Activated T-helper 1 cell treated with anti-CD3 and anti-CD28 coated beads, Interleukin-2, amount 50 U/mL, for 16 hours (primary cell): Measurements from ENCODE around the gene GAB1.

Experiments
- DNase-seq, 2 donors: peaks; one replicate each; pipeline ENCODE4 v3.0.0-alpha.2; 2020; ENCODE audit warnings: low read depth in 1 of 2, low spot score in 1 of 2

GAB1 gene

DNA sequence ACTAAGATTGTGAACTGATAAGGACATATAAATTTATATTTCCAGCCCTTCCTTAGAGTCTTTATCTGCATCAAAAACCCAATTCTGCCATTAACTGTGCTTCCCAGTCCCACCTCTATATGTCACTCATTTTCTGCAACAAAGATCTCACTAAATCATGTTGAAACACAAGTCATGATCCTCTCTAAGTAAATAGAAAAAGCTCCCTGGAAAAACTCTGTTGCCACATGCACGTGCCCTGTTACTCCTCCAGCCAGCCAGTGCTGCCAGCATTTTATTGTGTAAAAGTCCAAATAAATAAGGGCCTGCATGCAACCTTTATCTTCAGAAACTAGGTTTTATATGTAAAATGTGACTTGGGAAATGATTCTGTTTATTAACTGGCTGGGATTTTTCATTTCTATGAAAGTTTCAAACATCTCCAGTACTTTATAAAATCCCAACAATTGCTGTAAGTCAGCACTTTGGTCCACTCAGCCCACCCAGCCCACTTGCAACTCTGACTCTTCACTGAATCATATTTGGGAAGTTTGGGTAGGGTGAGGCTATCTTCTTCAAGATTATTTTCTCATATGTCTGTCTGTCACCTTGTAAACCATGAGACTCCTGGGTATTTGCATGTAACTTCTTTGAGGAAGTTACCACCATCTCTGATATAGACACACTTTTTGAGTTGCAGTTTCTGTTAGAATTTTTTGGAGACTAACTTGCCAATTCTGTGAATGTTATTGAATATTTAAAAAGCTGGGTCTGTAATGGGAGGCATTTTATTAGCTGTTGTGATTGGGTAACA, 136.9 kb downstream of the GAB1 start:
- DNase-seq, result no peak

DNA sequence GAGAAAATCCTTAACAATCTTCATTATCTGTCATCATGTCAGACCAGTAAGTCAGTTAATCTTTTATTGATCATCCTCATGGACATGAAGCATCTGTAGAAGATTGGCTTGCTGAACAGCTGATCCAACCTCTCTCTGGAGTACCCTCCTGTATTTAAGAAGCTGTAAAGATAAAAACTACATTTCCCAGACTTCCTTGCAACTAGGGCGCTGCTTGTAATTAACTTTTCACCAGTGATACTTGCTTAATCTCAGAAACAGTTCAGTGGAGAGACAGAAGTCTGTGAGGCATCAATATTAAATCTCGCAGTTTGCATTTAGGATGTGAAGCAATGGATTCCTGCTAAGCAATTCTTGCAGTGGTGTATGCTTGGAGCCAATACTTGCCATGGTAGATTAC, 140.8 kb downstream of the GAB1 start:
- no peak for DNase-seq

DNA sequence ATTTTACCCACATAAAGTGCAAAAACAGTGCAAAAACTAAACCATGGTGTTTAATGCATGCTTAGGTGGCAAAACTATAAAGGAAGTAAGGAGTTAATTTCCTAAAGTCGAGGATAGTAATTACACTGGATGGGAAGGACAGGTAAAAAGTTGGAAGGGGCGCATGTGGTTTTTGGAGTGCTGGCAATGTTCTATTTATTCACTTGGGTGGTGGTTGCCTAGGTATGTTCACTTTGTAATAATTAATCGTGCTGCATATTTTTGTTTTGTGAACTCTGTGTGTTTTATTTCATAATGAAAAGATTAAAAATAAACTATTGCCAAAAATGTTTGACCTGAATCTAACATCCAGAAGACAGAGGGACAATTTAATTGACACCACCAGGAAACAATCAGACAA, 144.7 kb downstream of the GAB1 start:
- DNase-seq, result no peak

DNA sequence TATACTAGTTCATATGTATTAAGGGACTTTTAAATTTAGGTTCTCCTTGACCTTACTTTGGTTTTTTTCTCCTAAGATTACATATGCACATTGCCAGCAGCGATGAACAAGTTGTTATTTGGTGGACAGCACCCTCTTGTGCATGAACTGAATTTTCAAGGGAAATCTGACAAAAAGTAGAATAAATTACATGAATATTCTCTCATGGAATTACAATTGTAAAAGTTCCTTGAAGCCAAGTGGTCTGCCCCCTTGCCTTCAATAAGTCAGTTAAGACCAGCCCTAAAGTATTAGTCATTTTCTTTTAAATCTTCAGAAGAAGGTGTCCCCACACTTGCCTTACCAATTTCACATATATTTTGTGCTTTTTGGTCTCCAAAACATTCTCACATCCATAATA, 146.2 kb downstream of the GAB1 start:
- DNase-seq, result no peak

DNA sequence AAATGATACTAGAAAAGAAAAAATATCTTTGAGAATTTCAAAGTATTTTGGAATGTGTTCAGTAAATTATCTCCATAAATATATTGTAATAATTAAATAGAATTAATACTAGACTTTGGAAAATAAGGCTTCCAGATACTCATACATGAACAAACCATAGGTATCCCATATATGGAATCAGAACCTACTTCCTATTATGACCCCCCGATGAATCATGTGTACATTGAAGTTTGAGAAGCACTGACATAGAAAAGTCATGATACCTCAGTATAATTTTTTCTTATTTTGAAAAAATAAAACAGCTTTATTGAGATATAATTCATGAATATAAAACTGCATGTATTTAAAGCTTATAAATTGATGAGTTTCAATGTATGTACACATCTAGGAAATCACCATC, 149.6 kb downstream of the GAB1 start:
- DNase-seq, result no peak

DNA sequence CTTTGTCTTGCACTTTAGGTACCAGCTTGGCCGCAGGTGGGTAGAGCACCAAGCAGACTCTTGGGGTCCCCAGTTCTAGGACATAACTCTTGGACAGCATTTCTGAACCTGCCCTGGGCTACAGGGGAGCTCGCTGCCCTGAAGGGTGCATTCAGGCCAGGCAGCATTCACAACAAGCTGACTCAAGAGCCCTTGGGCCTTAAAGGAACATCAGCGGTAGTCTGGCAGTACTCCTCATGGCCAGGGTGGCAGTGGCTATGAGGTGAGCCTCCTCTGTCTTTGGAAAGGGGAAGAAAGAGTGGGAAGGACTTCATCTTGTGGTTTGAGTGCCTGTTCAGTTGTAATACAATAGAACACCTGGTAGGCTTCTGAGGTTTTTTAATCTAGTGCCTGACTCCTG, 152.0 kb downstream of the GAB1 start:
- no peak for DNase-seq

DNA sequence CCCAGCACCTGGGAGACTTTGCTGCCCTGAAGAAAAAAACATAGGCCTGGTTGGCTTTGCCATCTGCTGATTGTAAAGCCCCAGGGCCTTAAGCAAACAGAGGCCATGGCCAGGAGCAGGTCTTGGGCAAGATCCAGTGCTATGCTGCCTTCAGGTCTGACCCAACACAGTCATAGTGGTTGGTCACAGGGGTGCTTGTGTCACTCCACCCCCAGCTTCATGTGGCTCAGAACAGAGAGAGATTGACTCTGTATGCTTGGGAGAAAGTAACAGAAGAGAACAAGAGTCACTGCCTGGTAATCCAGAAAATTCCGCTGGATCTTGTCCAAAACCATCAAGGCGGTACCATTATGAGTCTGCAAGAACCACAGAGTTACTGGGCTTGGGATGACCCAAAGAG, 152.4 kb downstream of the GAB1 start:
- DNase-seq, result no peak

DNA sequence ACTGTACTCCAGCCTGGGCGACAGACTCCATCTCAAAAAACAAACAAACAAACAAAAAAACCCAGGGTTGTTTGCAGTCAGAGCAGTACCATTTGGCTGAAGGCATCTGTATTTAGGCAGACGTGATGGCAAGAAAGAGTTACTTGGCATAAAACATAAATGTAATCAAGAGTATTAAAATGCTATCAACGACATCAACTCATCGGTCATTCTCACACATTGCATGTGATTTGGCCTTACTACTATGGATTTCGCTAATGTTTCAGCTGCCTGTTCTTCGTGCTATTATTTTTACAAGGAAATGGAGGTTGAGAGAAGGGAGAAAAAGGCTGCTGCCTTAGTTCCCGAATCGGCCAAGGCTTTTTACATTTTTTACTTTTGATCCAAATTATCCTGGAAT, 161.3 kb downstream of the GAB1 start:
- no peak for DNase-seq

DNA sequence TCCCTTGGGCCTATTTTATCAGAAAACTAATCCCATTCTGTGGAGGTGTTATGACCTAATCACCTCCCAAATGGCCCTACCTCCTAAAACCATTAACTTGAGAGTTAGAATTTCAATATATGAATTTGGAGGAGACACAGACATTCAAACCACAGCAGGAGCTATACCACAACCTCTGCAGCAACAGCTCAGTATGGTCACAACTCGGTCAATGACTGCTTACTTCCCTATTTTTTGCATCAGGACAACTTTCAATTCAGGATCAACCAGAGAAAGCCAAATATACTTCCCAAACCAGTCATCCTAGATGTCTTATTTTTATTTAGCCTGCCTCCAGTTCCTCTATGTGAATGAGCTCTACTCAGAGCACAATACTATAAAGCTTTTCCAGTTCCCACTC, 165.6 kb downstream of the GAB1 start:
- DNase-seq, result no peak

DNA sequence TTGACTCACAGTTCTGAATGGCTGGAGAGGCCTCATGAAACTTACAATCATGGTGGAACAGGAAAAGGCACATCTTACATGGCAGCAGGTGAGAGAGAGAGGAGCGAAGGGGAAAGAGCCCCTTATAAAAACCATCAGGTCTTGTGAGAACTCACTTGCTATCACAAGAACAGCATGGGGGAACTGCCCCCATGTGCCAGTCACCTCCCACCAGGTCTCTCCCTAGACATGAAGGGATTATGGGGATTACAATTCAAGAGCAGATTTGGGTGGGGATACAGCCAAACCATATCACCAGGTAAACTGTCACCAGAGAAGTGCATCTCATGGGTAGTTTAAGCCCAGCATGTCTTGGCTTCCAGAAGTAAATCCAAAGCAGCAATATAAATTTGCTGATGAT, 169.4 kb downstream of the GAB1 start:
- no peak for DNase-seq

DNA sequence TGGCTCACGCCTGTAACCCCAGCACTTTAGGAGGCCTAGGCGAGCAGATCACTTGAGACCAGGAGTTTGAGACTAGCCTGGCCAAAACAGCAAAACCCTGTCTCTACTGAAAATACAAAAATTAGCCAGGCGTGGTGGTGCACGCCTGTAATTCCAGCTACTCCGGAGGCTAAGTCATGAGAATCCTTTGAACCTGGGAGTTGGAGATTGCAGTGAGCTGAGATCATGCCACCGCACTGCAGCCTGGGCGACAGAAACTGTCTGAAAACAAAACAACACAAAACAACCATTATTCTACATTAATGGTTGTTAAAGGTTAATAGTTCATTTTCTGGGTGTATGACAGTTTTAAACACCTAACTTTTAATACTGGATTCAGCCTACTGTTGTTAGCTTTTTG, 175.2 kb downstream of the GAB1 start:
- DNase-seq, result no peak

DNA sequence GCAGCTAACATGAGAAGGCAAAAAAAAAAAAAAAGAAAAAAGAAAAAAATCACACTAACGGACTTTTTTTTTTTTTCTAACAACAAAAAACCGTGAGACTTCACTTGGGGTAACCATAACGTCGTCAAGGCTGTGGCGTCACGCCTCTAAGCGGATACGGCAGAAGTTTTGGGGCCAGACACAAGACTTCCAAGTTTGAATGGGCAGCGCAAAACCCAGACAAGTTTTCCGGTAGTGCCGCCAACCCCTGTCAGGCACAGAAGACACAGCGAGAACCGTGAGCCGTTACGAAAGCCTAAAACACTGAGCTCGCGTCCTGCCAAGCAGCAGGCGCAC, 176.3 kb downstream of the GAB1 start:
- no peak for DNase-seq

DNA sequence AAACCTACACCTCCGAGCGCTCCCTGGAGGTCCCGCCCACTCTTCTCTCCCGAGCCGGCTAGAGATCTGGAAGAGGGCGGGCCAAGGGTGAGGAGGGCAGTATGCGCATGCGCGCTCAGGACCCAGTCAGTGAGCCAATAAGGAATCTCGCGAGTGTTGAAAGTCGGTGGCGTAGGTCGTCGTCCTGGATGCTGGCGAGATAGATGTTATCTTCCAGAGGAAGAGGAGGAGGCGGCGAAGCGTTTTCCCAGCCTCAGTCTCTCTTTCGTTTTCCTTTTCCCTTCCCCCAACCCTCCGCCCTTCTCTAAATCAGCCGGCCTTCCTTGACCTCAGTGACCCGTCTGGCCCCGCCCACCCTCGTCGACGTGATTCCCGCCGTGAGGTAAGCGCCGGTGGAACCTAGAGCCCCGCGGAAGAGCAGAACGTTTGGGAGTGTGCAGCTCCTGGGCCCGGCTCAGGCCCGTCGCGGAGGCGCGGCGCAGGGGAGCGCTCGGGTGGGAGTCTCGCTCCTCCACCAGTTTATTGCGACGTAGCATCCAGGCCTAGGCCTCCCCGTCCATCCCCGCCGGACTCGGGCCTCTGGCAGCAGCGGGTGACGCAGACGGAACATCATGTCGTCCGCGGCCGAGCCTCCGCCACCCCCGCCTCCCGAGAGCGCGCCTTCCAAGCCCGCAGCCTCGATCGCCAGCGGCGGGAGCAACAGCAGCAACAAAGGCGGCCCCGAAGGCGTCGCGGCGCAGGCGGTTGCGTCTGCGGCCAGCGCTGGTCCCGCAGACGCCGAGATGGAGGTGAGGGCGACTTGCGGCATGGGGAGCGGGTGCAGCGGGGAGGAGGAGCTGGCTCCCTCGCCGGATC, 176.9 kb downstream of the GAB1 start, which contains the start of gene SMARCA5:
Gene SMARCA5, plus strand, starts transcription at position 389 of the 855 bp plus-strand sequence. Its CDS starts 223 bp downstream, at position 612.
- DNase-seq, result peak; percentile 84 to 89

DNA sequence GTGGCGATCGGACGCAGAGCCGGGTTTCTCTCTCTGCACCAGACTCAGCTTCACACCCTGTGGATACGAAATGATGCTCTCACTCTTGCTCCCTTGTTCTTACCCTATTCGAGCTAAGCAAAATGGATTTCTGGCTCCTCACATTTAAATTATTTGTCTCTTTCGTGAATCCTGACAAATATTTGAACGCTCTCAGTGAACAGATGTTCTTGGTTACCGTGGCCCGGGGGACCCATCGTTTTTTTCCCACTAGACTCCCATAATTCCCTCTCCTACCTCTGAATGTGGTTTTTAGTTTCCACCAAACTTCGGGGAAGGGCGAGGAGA, 177.5 kb downstream of the GAB1 start:
- no peak for DNase-seq

DNA sequence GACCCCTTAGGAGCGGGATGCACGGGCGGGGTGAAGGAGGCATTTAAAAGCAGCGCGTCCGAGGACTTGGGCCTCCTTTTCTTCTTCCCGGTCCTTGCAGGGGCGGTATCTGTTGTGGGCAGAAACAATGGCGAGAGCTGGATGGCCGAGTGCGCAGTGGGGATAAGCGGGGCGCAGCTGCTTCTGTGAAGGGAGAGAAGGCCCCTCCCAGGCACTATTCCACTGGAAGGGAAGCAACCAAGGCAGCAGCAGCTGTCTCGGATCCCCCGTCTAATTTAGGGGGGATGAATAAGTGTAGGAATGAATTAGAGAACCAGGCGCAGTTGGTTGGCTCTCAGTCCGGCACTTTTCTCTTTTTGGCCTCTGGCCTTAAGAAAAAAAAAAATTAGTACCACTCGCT, 177.8 kb downstream of the GAB1 start:
- DNase-seq, result no peak

DNA sequence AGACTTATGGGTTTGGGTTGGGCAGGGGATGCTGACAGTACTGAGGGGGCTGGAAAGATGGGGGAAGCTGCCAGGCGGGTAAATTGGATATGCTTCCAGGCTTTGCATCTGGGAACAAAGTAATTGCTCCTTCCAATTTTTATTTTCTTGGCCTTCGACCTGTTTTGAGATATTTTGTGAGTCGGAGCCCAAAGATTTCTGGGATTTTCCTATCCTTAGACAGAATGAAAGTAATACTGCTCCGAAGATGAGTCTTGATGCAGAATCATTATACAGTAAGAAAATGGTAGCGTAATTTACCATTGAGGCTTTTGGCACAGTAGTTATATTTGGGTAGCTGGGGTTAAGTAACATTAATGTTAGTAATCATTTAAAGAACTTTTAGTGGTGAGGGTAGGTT, 178.2 kb downstream of the GAB1 start:
- no peak for DNase-seq

DNA sequence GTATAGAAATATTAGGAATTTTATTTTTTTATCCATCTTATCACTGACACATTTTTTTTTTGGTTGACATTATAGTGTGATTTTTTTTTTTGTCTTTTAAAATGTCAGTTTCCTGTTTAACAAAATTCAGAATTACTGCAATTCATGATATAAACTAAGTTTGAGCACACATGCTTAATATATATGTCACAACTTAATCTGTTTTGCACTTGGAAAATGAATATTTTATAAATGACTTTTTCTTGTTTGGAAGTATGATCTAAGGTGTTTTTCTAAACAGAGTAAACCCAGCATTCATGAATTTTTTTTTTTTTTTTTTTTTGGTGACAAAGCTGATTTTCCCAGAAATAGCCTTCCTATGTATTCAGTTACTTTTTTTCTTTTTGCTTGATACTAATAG, 179.2 kb downstream of the GAB1 start:
- DNase-seq, result no peak

DNA sequence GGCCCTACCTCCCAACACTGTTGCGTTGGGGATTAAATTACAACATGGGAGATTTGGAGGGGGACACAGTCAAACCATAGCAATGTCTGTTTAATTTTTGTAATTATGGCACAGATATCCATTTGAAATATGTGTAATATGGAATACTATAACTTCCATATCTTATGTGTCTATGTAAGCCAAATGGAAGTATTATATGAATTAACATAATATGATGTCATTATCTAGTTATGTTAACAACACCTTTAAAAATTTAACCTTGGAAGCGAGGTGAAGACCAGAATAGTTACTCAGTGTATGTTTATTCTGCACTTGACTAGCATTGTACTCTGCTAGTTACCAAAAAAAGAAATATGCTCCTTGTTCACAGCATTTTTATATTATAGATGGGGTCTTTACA, 181.1 kb downstream of the GAB1 start:
- no peak for DNase-seq
